B cell (primary cell): ENCODE results near the gene INSR. TPM values are rescaled to one million over a fixed set of nuclear protein-coding genes. Genes with fewer than 3 reads are reported as not detected.

Experiments used
- ATAC-seq: fragments of 200-7000 bp; cut with Tn5 transposase; one replicate; pipeline ENCODE4 v1.10.0; 2021; ENCODE audit warnings: low read depth, mild to moderate bottlenecking, moderate number of reproducible peaks, moderate library complexity
- CTCF ChIA-PET: fragments of 350-600 bp; sonication (Branson Sonifier 250); formaldehyde crosslinking; loops from one replicate; lab custom pipeline; 2021; ENCODE audit warnings: antibody characterized with exemption, inconsistent platforms; lab: Charles Lee
- POLR2A ChIA-PET: fragments of 350-600 bp; sonication (Branson Sonifier 250); formaldehyde crosslinking; loops from one replicate; lab custom pipeline; 2021; ENCODE audit warnings: antibody characterized with exemption; lab: Charles Lee
- DNase-seq: peaks from one replicate; pipeline ENCODE4 v3.0.0; 2013
- H2AFZ ChIP-seq: 2 replicates; pipeline ENCODE4 v1.6.1; 2012; ENCODE audit warnings: mild to moderate bottlenecking, low read depth, low read length; ENCODE audit not compliant: insufficient read depth, poor library complexity, severe bottlenecking
- H3K27ac ChIP-seq, 2 donors: 1 replicate in 1 of 2; 2 replicates in 1 of 2; pipeline ENCODE4 v1.5.1; 2012 to 2013; ENCODE audit warnings: low read length in 2 of 2, mild to moderate bottlenecking in 2 of 2, moderate library complexity in 1 of 2
- H3K27me3 ChIP-seq, 4 experiments: fragments of 200-600 bp in 1 of 4; sonication (generic) in 1 of 4; replicated peaks in 1 of 4; 1 replicate in 2 of 4; 2 replicates in 2 of 4; pipeline versions ENCODE4 v1.6.1 to v1.7.0; 2013 to 2016; ENCODE audit warnings: low read length in 3 of 4, mild to moderate bottlenecking in 2 of 4, mixed read lengths in 1 of 4, moderate library complexity in 1 of 4; ENCODE audit not compliant: insufficient read depth in 4 of 4, control insufficient read depth in 3 of 4; ENCODE audit errors: control extremely low read depth in 1 of 4
- H3K36me3 ChIP-seq, 2 experiments: replicated peaks in 1 of 2; 1 replicate in 1 of 2; 2 replicates in 1 of 2; pipeline versions ENCODE4 v1.6.1 to v1.7.1; 2013; ENCODE audit warnings: low read length in 1 of 2; ENCODE audit not compliant: insufficient read depth in 2 of 2, control insufficient read depth in 1 of 2; ENCODE audit errors: control extremely low read depth in 1 of 2, extremely low read depth in 1 of 2
- H3K4me1 ChIP-seq, 2 donors: fragments of 200-600 bp in 1 of 2; sonication (generic) in 1 of 2; 1 replicate in 1 of 2; 2 replicates in 1 of 2; pipeline versions ENCODE4 v1.5.1 to v1.6.1; 2013 to 2017; ENCODE audit warnings: low read length in 2 of 2; ENCODE audit not compliant: control insufficient read depth in 2 of 2, insufficient read depth in 2 of 2
- H3K4me2 ChIP-seq: replicated peaks from 2 replicates; pipeline ENCODE3; 2012; ENCODE audit warnings: mild to moderate bottlenecking, low read depth, low read length; ENCODE audit not compliant: poor library complexity, severe bottlenecking
- H3K4me3 ChIP-seq, 5 experiments: fragments of 200-600 bp in 1 of 5; sonication (generic) in 1 of 5; 1 replicate in 3 of 5; 2 replicates in 2 of 5; pipeline versions ENCODE4 v1.5.1 to v1.7.0; 2011 to 2016; ENCODE audit warnings: low read length in 4 of 5, mild to moderate bottlenecking in 4 of 5, low read depth in 2 of 5, control low read depth in 1 of 5, moderate library complexity in 1 of 5; ENCODE audit not compliant: insufficient read depth in 1 of 5; ENCODE audit errors: control extremely low read depth in 1 of 5, extremely low read depth in 1 of 5
- H3K79me2 ChIP-seq: fragments of 200-600 bp; sonication (generic); one replicate; pipeline ENCODE4 v1.6.0; 2016; ENCODE audit warnings: low read length; ENCODE audit not compliant: control insufficient read depth, insufficient read depth
- H3K9ac ChIP-seq: fragments of 200-600 bp; sonication (generic); 2 replicates; pipeline ENCODE4 v1.6.1; 2017; ENCODE audit warnings: mild to moderate bottlenecking, low read length, moderate library complexity
- H3K9me3 ChIP-seq, 3 donors: one replicate each; pipeline versions ENCODE4 v1.6.1 to v1.7.1; 2013; ENCODE audit warnings: low read length in 2 of 3; ENCODE audit not compliant: control insufficient read depth in 2 of 3, insufficient read depth in 1 of 3; ENCODE audit errors: control extremely low read depth in 1 of 3
- H4K20me1 ChIP-seq: 2 replicates; pipeline ENCODE4 v1.6.0; 2012; ENCODE audit warnings: mild to moderate bottlenecking, low read length; ENCODE audit not compliant: insufficient read depth, control insufficient read depth, poor library complexity, severe bottlenecking
- H3K27ac Mint-ChIP-seq: one replicate; pipeline ENCODE4 v1.8.0; 2021; ENCODE audit warnings: mixed read lengths
- H3K27me3 Mint-ChIP-seq: one replicate; pipeline ENCODE4 v1.8.0; 2021; ENCODE audit warnings: mixed read lengths
- H3K4me1 Mint-ChIP-seq: one replicate; pipeline ENCODE4 v1.8.0; 2021; ENCODE audit warnings: mixed read lengths
- H3K4me3 Mint-ChIP-seq: one replicate; pipeline ENCODE4 v1.8.0; 2021; ENCODE audit warnings: mixed read lengths
- H3K9me3 Mint-ChIP-seq: one replicate; pipeline ENCODE4 v1.8.0; 2022; ENCODE audit warnings: mixed read lengths; ENCODE audit not compliant: insufficient read depth
- EZH2 ChIP-seq: IDR thresholded peaks from 2 replicates; pipeline ENCODE4 v1.6.1; 2012; ENCODE audit warnings: borderline replicate concordance, low read depth, mild to moderate bottlenecking, moderate library complexity, low read length; ENCODE audit not compliant: insufficient read depth, poor library complexity, severe bottlenecking
- WGBS: methylation state at CpG from one replicate; pipeline ENCODE4 v1.1.5; 2013; ENCODE audit warnings: missing lambda C conversion rate; ENCODE audit not compliant: insufficient coverage; 5-methylcytosine and 5-hydroxymethylcytosine counted together
- intact Hi-C: fragments of 100-400 bp; cut with micrococcal nuclease; formaldehyde crosslinking; loops from one replicate; pipeline ENCODE4 v1.10.0; 2022
- polyA plus RNA-seq: library from polyadenylated mRNA; depleted of rRNA; stranded (reverse); fragments of >200 nt; gene quantifications from 2 replicates; pipeline ENCODE4 v1.2.3, GENCODE V29; 2012
- total RNA-seq, 2 donors: library from RNA; stranded (reverse); fragments of 120-200 nt in 1 of 2; gene quantifications; 1 replicate in 1 of 2; 2 replicates in 1 of 2; pipeline versions ENCODE4 v1.2.3 to v1.2.4, GENCODE V29; 2013 to 2022
- TF ChIP-seq, protein P1 (sequence below): fragments of 200-600 bp; IDR thresholded peaks from one replicate; pipeline ENCODE4 v1.8.0; 2022; ENCODE audit warnings: antibody characterized with exemption, mild to moderate bottlenecking

The INSR gene
- total and polyA plus RNA-seq, 2 donors (not counting 1 experiment from before 2014, with no cell fraction given) = 1.4 to 6.3 TPM

GRCh38 chr19:7255119-7255518, 39.1 kb downstream of the INSR start:
- no peak overlapping the region for H3K27ac Mint-ChIP-seq
- H3K27me3 ChIP-seq = no peaks in the 10 kb centered on the region
- DNase-seq = no peak
- H3K4me2 ChIP-seq = no peak overlapping the region
- H3K9me3 ChIP-seq = peaks cover 0 to 4% (median 0%) of the 10 kb centered on the region in 3 donors
- TF ChIP-seq, protein P1, sequence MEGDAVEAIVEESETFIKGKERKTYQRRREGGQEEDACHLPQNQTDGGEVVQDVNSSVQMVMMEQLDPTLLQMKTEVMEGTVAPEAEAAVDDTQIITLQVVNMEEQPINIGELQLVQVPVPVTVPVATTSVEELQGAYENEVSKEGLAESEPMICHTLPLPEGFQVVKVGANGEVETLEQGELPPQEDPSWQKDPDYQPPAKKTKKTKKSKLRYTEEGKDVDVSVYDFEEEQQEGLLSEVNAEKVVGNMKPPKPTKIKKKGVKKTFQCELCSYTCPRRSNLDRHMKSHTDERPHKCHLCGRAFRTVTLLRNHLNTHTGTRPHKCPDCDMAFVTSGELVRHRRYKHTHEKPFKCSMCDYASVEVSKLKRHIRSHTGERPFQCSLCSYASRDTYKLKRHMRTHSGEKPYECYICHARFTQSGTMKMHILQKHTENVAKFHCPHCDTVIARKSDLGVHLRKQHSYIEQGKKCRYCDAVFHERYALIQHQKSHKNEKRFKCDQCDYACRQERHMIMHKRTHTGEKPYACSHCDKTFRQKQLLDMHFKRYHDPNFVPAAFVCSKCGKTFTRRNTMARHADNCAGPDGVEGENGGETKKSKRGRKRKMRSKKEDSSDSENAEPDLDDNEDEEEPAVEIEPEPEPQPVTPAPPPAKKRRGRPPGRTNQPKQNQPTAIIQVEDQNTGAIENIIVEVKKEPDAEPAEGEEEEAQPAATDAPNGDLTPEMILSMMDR = no peak
- TF ChIP-seq EZH2 = no peak
- H3K9ac ChIP-seq = no peak overlapping the region
- H3K36me3 ChIP-seq = no peaks in the 10 kb centered on the region
- no peak overlapping the region for H3K4me3 ChIP-seq
- no peak overlapping the region for H3K27ac ChIP-seq
- H2AFZ ChIP-seq = no peak overlapping the region
- no peaks in the 10 kb centered on the region for H4K20me1 ChIP-seq
- peaks cover 2% of the 10 kb centered on the region for H3K4me1 Mint-ChIP-seq
- H3K27me3 Mint-ChIP-seq = no peaks in the 10 kb centered on the region
- H3K4me1 ChIP-seq = peaks cover 0 to 2% of the 10 kb centered on the region in 2 donors
- H3K79me2 ChIP-seq = peaks cover 8% of the 10 kb centered on the region
- ChIA-PET POLR2A (interaction anchor here (0.6 kb wide), 1 partner anchor 88 kb away, joined by 7 read pairs; no protein-coding TSS in a partner anchor), CTCF (interaction anchor here (0.6 kb wide), 1 partner anchor 11 kb away, joined by 5 read pairs; no protein-coding TSS in a partner anchor)
- H3K9me3 Mint-ChIP-seq = no peaks in the 10 kb centered on the region
- WGBS = 69% methylated on average over 5 of the region's 8 CpGs
- intact Hi-C loops = no loop called here
- ATAC-seq = no peak
- no peak overlapping the region for H3K4me3 Mint-ChIP-seq

DNA sequence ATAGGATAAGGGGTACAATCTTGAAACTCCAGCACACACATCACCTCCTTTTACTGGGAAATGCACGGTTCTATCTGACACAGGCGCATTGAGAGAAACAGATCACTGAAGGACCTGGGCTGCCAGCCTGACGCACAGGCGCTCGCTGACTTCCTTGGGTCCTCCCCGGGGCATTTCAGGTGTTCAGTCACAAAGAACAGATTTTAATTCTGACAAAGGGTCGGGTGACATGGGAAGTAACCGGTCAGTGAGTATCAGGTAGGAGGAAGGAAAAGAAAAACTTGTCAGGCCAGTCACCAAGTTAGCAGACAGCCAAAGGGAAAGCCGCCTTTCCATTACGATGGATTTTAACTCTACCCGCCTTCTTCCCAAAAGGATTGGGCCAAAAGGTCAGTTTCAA, 39.6 kb downstream of the INSR start:
- Histone ChIP-seq H3K36me3 (no peaks in the 10 kb centered on the region), H3K27ac (no peak overlapping the region), H3K79me2 (peaks cover 8% of the 10 kb centered on the region), H3K9ac (no peak overlapping the region), H3K4me2 (no peak overlapping the region), H3K9me3 (peaks cover 0 to 4% (median 0%) of the 10 kb centered on the region in 3 donors), H3K4me1 (peaks cover 0 to 2% of the 10 kb centered on the region in 2 donors), H2AFZ (no peak overlapping the region), H3K4me3 (no peak overlapping the region), H4K20me1 (no peaks in the 10 kb centered on the region), H3K27me3 (no peaks in the 10 kb centered on the region)
- intact Hi-C loops = no loop called here
- no peak for DNase-seq
- no peak overlapping the region for H3K4me3 Mint-ChIP-seq
- H3K27ac Mint-ChIP-seq = no peak overlapping the region
- peaks cover 2% of the 10 kb centered on the region for H3K4me1 Mint-ChIP-seq
- no peak for TF ChIP-seq EZH2
- TF ChIP-seq, protein P1 = no peak
- ATAC-seq = no peak
- ChIA-PET CTCF (interaction anchor here (0.6 kb wide), 1 partner anchor 11 kb away, joined by 5 read pairs; no protein-coding TSS in a partner anchor), POLR2A (no interaction called here)
- H3K27me3 Mint-ChIP-seq = no peaks in the 10 kb centered on the region
- WGBS = 86% methylated on average over 8 of the region's 11 CpGs
- no peaks in the 10 kb centered on the region for H3K9me3 Mint-ChIP-seq
